Nephron (organoid): ENCODE measurements around the gene PRDM16.

Experiments used
- H3K27ac Mint-ChIP-seq, 3 experiments: 2 replicates each; pipeline ENCODE4 v1.8.0; 2020; ENCODE audit warnings: mixed read lengths in 3 of 3, mild to moderate bottlenecking in 2 of 3, moderate library complexity in 1 of 3
- H3K27me3 Mint-ChIP-seq: 2 replicates; pipeline ENCODE4 v1.8.0; 2021; ENCODE audit warnings: low read depth, mild to moderate bottlenecking, moderate library complexity, mixed read lengths
- H3K36me3 Mint-ChIP-seq: 2 replicates; pipeline ENCODE4 v1.8.0; 2020; ENCODE audit warnings: low read depth, mixed read lengths
- H3K4me1 Mint-ChIP-seq: 2 replicates; pipeline ENCODE4 v1.8.0; 2020; ENCODE audit warnings: mixed read lengths
- H3K4me3 Mint-ChIP-seq, 3 experiments: 2 replicates each; pipeline ENCODE4 v1.8.0; 2020; ENCODE audit warnings: mild to moderate bottlenecking in 3 of 3, mixed read lengths in 3 of 3, moderate library complexity in 2 of 3
- H3K9me3 Mint-ChIP-seq: 2 replicates; pipeline ENCODE4 v1.8.0; 2020; ENCODE audit warnings: mixed read lengths
- CTCF ChIP-seq, 3 experiments: fragments of 200-600 bp; sonication (generic); IDR thresholded peaks; one replicate each; pipeline ENCODE4 v1.5.0; 2021; ENCODE audit warnings: antibody characterized with exemption in 3 of 3; ENCODE audit not compliant: unreplicated experiment in 3 of 3

The PRDM16 gene

GRCh38 chr1:3272321-3273045, 203.5 kb downstream of the PRDM16 start:
- peaks cover 3% of the 10 kb centered on the region for H3K36me3 Mint-ChIP-seq
- no peaks in the 10 kb centered on the region for H3K4me1 Mint-ChIP-seq
- no peak overlapping the region for H3K4me3 Mint-ChIP-seq
- no peaks in the 10 kb centered on the region for H3K9me3 Mint-ChIP-seq
- no peak for TF ChIP-seq CTCF (IDR thresholded peaks at IDR 0.05; ENCODE audit: unreplicated experiment in 3 of 3)
- H3K27me3 Mint-ChIP-seq = peaks cover 57% of the 10 kb centered on the region
- H3K27ac Mint-ChIP-seq = no peak overlapping the region

GRCh38 chr1:3273447-3273846, 204.4 kb downstream of the PRDM16 start:
- no peak overlapping the region for H3K4me3 Mint-ChIP-seq
- peaks cover 3% of the 10 kb centered on the region for H3K36me3 Mint-ChIP-seq
- H3K9me3 Mint-ChIP-seq = no peaks in the 10 kb centered on the region
- no peak for TF ChIP-seq CTCF (IDR thresholded peaks at IDR 0.05; ENCODE audit: unreplicated experiment in 3 of 3)
- H3K27me3 Mint-ChIP-seq = peaks cover 59% of the 10 kb centered on the region
- no peaks in the 10 kb centered on the region for H3K4me1 Mint-ChIP-seq
- no peak overlapping the region for H3K27ac Mint-ChIP-seq

GRCh38 chr1:3274972-3275371, 206.0 kb downstream of the PRDM16 start:
- H3K27me3 Mint-ChIP-seq = peaks cover 47% of the 10 kb centered on the region
- H3K4me1 Mint-ChIP-seq = no peaks in the 10 kb centered on the region
- TF ChIP-seq CTCF (IDR thresholded peaks at IDR 0.05; ENCODE audit: unreplicated experiment in 3 of 3) = no peak
- no peak overlapping the region for H3K4me3 Mint-ChIP-seq
- H3K36me3 Mint-ChIP-seq = peaks cover 3% of the 10 kb centered on the region
- H3K9me3 Mint-ChIP-seq = no peaks in the 10 kb centered on the region
- no peak overlapping the region for H3K27ac Mint-ChIP-seq

- Mint-ChIP-seq H3K9me3 (no peaks in the 10 kb centered on the region), H3K27ac (no peak overlapping the region), H3K36me3 (no peaks in the 10 kb centered on the region), H3K27me3 (peaks cover 47% of the 10 kb centered on the region), H3K4me1 (no peaks in the 10 kb centered on the region), H3K4me3 (no peak overlapping the region)
- no peak for TF ChIP-seq CTCF (IDR thresholded peaks at IDR 0.05; ENCODE audit: unreplicated experiment in 3 of 3)
These were observed 206.7 kb downstream of the PRDM16 start for GRCh38 chr1:3275471-3276340.

GRCh38 chr1:3276341-3276800, 207.4 kb downstream of the PRDM16 start:
- H3K9me3 Mint-ChIP-seq = no peaks in the 10 kb centered on the region
- no peaks in the 10 kb centered on the region for H3K4me1 Mint-ChIP-seq
- H3K4me3 Mint-ChIP-seq = no peak overlapping the region
- no peak overlapping the region for H3K27ac Mint-ChIP-seq
- no peak for TF ChIP-seq CTCF (IDR thresholded peaks at IDR 0.05; ENCODE audit: unreplicated experiment in 3 of 3)
- peaks cover 50% of the 10 kb centered on the region for H3K27me3 Mint-ChIP-seq
- no peaks in the 10 kb centered on the region for H3K36me3 Mint-ChIP-seq
